GM12874 (cell line): ENCODE data around the gene FBXO36.

Experiments used
- CTCF ChIP-seq: IDR thresholded peaks from 2 replicates; pipeline ENCODE4 v1.5.1; 2011; ENCODE audit warnings: low read depth, mild to moderate bottlenecking, control low read depth, low read length, moderate library complexity; ENCODE audit not compliant: insufficient read depth

FBXO36 gene

GRCh38 chr2:230053753-230054478, 131.6 kb downstream of the FBXO36 start:
- no peak for TF ChIP-seq CTCF

GRCh38 chr2:230060672-230061293, 138.5 kb downstream of the FBXO36 start:
- TF ChIP-seq CTCF = no peak
